Epithelial cell of umbilical artery (primary cell): ENCODE measurements around the gene ZNF3. TPM values are rescaled to one million over a fixed set of nuclear protein-coding genes. Genes with fewer than 3 reads are reported as not detected.

ENCODE experiments used
- total RNA-seq: library from RNA; depleted of rRNA; stranded (reverse); fragments of >200 nt; gene quantifications from 2 replicates; pipeline ENCODE4 v1.2.3, GENCODE V29; 2014

ZNF3 gene
- 26.3 and 26.6 TPM in 2 replicates for total RNA-seq

DNA sequence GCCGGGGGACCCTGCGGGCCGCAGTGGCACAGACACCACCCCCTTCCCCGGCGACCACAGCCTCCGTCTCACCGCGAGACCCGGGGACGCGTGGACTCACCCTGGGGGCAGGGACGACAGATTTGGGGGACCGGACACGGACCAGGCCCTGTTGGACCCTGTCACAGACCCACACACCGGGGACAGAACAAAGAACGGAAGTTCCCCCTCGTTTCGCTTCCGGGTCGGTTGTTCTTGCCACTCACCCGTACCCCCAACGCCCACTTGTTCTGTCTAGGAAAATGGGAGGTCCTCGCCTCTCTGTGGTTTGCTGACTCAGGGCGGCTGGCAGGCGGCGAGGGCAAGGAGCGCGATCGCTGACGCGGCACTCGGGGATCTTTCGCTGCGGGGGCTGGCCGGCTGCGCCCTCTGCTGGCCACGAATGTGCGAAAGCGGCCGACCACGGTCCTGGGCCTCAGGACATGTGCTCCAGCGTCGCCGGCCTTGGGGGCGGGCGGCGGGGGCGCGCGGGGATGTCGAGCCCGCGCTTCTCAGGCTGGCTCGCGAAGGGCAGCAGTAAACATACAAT is at the start of gene ZNF3:
ZNF3 (minus strand) TSS at position 189 of the 568 bp plus-strand sequence. CDS start 4,366 bp downstream, outside the sequence.

GRCh38 chr7:100126931-100127865 is 45.7 kb upstream of the ZNF3 start, which contains the start of gene MBLAC1:
TSS of gene MBLAC1 (plus strand) at chr7:100126967. CDS start at chr7:100127396, 429 bp downstream.

GRCh38 chr7:100119072-100119969 is 37.8 kb upstream of the ZNF3 start, which contains the start of the genes CNPY4 and TAF6:
TSS of gene CNPY4 (plus strand) at chr7:100119634. CDS start at chr7:100119745, 111 bp downstream.
TSS of gene TAF6 (minus strand) at chr7:100119358. CDS start at chr7:100114209, 5,149 bp downstream.

DNA sequence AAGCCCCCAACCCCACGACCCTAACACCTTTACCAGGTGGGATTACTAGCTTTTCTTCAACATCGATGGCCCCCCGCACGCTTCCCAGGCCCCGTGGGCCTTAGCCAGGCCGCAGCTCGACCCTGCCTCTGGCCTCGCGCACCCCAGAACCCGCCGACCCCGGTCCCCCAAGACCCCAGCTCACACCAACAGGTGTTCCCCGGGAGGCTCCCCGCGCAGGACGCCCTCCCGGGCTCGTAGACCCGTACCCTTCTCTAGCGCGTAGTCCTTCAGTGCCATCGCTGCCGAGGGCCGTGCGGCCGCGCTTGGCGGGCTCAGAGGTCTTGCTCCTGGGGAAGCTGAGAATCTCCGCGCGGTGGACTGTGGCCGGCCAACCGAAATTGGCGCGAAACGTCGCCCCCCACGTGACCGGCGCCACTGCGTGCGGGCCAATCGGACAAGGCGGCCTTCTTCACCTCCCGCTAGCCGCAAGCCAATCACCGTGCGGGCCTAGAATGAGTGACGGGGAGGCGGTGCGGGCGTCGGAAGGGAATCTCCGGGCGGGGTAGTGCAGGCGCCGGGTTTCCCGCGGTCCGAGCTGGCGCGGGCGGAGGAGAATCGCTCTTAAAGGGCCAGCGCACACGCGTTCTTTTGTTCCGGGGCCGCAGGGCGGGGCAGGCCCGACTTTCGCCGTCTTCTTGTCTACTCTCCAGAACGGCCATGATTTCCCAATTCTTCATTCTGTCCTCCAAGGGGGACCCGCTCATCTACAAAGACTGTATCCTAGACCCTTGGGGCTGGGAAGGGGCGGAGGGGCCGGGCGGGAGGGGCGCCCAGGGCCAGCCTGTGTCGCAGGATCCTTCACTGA is 19.7 kb upstream of the ZNF3 start, which contains the start of the genes AP4M1 and MCM7:
AP4M1 (plus strand) TSS at position 628 of the 847 bp plus-strand sequence; CDS start at position 700, 72 bp downstream.
MCM7 (minus strand) TSS at position 382 of the 847 bp plus-strand sequence; CDS start at position 279, 103 bp downstream.

GRCh38 chr7:100088621-100089457 is 7.3 kb upstream of the ZNF3 start, which contains the start of gene COPS6:
TSS of gene COPS6 (plus strand) at chr7:100088969. CDS start at chr7:100088991, 22 bp downstream.

GRCh38 chr7:100049441-100050291 is 31.9 kb downstream of the ZNF3 start, which contains the start of gene ZSCAN21:
TSS of gene ZSCAN21 (plus strand) at chr7:100049774. CDS start at chr7:100057007, 7,233 bp downstream.

Other genes starting within 250 kb of the ZNF3 start
- gene OR2AE1, start 204.7 kb downstream of the ZNF3 start, total RNA-seq, result 0.30 TPM in 1 of 2 replicates, not detected in the other
- gene TRIM4, start 162.2 kb downstream of the ZNF3 start, total RNA-seq, result 15.6 and 16.3 TPM in 2 replicates
- gene GJC3, start 152.1 kb downstream of the ZNF3 start, total RNA-seq, result 0.30 TPM in 1 of 2 replicates, not detected in the other
- gene AZGP1, start 105.7 kb downstream of the ZNF3 start, total RNA-seq, result not detected in 2 replicates
- gene ZKSCAN1, start 66.1 kb downstream of the ZNF3 start, total RNA-seq, result 27.5 and 32.8 TPM in 2 replicates
- 7.1 and 8.4 TPM in 2 replicates for gene ZSCAN21, start 31.9 kb downstream of the ZNF3 start, total RNA-seq
- 109 and 112 TPM in 2 replicates for gene COPS6, start 7.2 kb upstream of the ZNF3 start, total RNA-seq
- gene MCM7, start 19.7 kb upstream of the ZNF3 start, total RNA-seq, result 104 and 124 TPM in 2 replicates
- gene AP4M1, start 19.9 kb upstream of the ZNF3 start, total RNA-seq, result 25.3 and 38.8 TPM in 2 replicates
- 31.2 and 32.5 TPM in 2 replicates for gene TAF6, start 37.6 kb upstream of the ZNF3 start, total RNA-seq
- 30.5 and 50.3 TPM in 2 replicates for gene CNPY4, start 37.9 kb upstream of the ZNF3 start, total RNA-seq
- gene MBLAC1, start 45.2 kb upstream of the ZNF3 start, total RNA-seq, result 2.7 and 2.9 TPM in 2 replicates
- 134 and 148 TPM in 2 replicates for gene LAMTOR4, start 67.2 kb upstream of the ZNF3 start, total RNA-seq
- gene TRAPPC14, start 77.0 kb upstream of the ZNF3 start, total RNA-seq, result 5.5 and 6.2 TPM in 2 replicates
- gene GAL3ST4, start 86.9 kb upstream of the ZNF3 start, total RNA-seq, result 0.61 and 0.65 TPM in 2 replicates
- 6.8 and 7.0 TPM in 2 replicates for gene GPC2, start 95.7 kb upstream of the ZNF3 start, total RNA-seq
- 0.65 and 1.1 TPM in 2 replicates for gene STAG3, start 96.2 kb upstream of the ZNF3 start, total RNA-seq
- not detected in 2 replicates for gene PVRIG, start 138.2 kb upstream of the ZNF3 start, total RNA-seq
- not detected in 2 replicates for gene SPDYE3, start 226.0 kb upstream of the ZNF3 start, total RNA-seq